ENCODE data around the gene FMN1. TPM values are rescaled to one million over a fixed set of nuclear protein-coding genes. Genes with fewer than 3 reads are reported as not detected.
A peak's percentile ranks its signal among the peaks of the same experiment; 100 is the strongest.

FMN1 gene
- total and polyA plus RNA-seq, 2 of the 13 experiments (the other 11 are each of a cell fraction or from before 2014, with no cell fraction given) = 0.20 to 0.60 TPM

GRCh38 chr15:32856753-32857152 is 337.8 kb downstream of the FMN1 start (continued):
- TF ChIP-seq CSRNP1 (CRISPR knock-in tag; IDR thresholded peaks at IDR 0.05) (no peak), HCFC1 (IDR thresholded peaks at IDR 0.05; ENCODE audit: low read depth, low read length) (no peak), ZNF224 (CRISPR knock-in tag; IDR thresholded peaks at IDR 0.05) (no peak), MAZ (IDR thresholded peaks at IDR 0.05; ENCODE audit: borderline replicate concordance, low read depth, low read length) (no peak), MAZ (CRISPR knock-in tag; IDR thresholded peaks at IDR 0.05; ENCODE audit: low read depth) (no peak)

GRCh38 chr15:32855942-32856341 is 338.6 kb downstream of the FMN1 start:
- FAIRE-seq = no peak
- H2AFZ ChIP-seq (ENCODE audit: low read length) = no peak overlapping the region
- no peak overlapping the region for H3K4me3 ChIP-seq (replicated peaks in 1 of 3; ENCODE audit: insufficient read depth in 1 of 3, low read depth in 2 of 3, low read length in 3 of 3)
- no TSS peak for BruUV-seq (replicated peaks)
- no peaks in the 10 kb centered on the region for H3K27me3 ChIP-seq (ENCODE audit: control insufficient read depth in 1 of 2, insufficient read depth in 2 of 2, low read length in 2 of 2)
- no peaks in the 10 kb centered on the region for H4K20me1 ChIP-seq (ENCODE audit: insufficient read depth, low read length)
- ChIA-PET POLR2A (no interaction called here), CTCF (ENCODE audit: low intra/inter-chr PET ratio, low total read pairs) (no interaction called here)
- ATAC-seq = peak; percentile 73
- no peaks in the 10 kb centered on the region for H3K79me2 ChIP-seq (ENCODE audit: insufficient read depth, low read length)
- no peak overlapping the region for H3K27ac ChIP-seq (ENCODE audit: extremely low read length, insufficient read depth, low read length)
- H3K4me1 ChIP-seq (ENCODE audit: insufficient read depth, low read length) = peaks cover 43% of the 10 kb centered on the region
- H3K4me2 ChIP-seq (ENCODE audit: low read depth, low read length) = no peak overlapping the region
- peak; percentile 81 for DNase-seq (ENCODE audit: low spot score)
- in situ Hi-C loops (cut with HindIII; ENCODE audit: extremely low pct_ligation_motif_present, low pct_unique_long_range_greater_than_20kb) = no loop called here
- H3K9me3 ChIP-seq (ENCODE audit: low read length) = no peaks in the 10 kb centered on the region
- intact Hi-C loops (cut with micrococcal nuclease; ENCODE audit: unreplicated experiment) = no loop called here
- H3K9ac ChIP-seq (ENCODE audit: insufficient read depth, low read depth, low read length) = no peak overlapping the region
- H3K36me3 ChIP-seq (replicated peaks in 1 of 2; ENCODE audit: control insufficient read depth in 1 of 2, insufficient read depth in 2 of 2, low read length in 2 of 2) = no peaks in the 10 kb centered on the region
- TF ChIP-seq ZKSCAN5 (CRISPR knock-in tag; IDR thresholded peaks at IDR 0.05) (no peak), FOSL1 (CRISPR knock-in tag; IDR thresholded peaks at IDR 0.05; ENCODE audit: borderline replicate concordance) (peak; percentile 50; the same call in 1 of the 2 replicates), ZNF577 (CRISPR knock-in tag; IDR thresholded peaks at IDR 0.05; ENCODE audit: borderline replicate concordance, low read depth) (no peak), FOXO4 (CRISPR knock-in tag; conservative IDR thresholded peaks at IDR 0.05) (no peak), ZNF644 (CRISPR knock-in tag; IDR thresholded peaks at IDR 0.05; ENCODE audit: low read depth) (peak; percentile 50; the same call in 1 of the 2 replicates), RFXANK (CRISPR knock-in tag; IDR thresholded peaks at IDR 0.05) (no peak), ARID5B (CRISPR knock-in tag; IDR thresholded peaks at IDR 0.05) (peak; percentile 48; the same call in 1 of the 2 replicates), FOSL2 (CRISPR knock-in tag; IDR thresholded peaks at IDR 0.05) (peak; percentile 93), RORA (CRISPR knock-in tag; IDR thresholded peaks at IDR 0.05) (no peak), TEAD3 (CRISPR knock-in tag; optimal IDR thresholded peaks at IDR 0.05; ENCODE audit: borderline replicate concordance) (peak; percentile 34), TFAP4 (IDR thresholded peaks at IDR 0.05; ENCODE audit: borderline replicate concordance, low read depth) (peak; percentile 16; the same call in 1 of the 2 replicates), PITX1 (CRISPR knock-in tag; IDR thresholded peaks at IDR 0.05) (no peak)

Measured in HepG2 (cell line).